Gastrocnemius medialis (tissue), 4 donors: ENCODE results near the gene DDIT3. TPM values are rescaled to one million over a fixed set of nuclear protein-coding genes. Genes with fewer than 3 reads are reported as not detected.
A peak's percentile ranks its signal among the peaks of the same experiment; 100 is the strongest.

ENCODE experiments used
- ATAC-seq, 2 donors: fragments of 150-250 bp; one replicate each; pipeline ENCODE4 v1.9.1; 2016
- DNase-seq, 2 donors: peaks; one replicate each; pipeline ENCODE4 v3.0.0-alpha.2; 2019
- H3K27ac ChIP-seq, 4 donors: fragments of 200-600 bp; sonication (generic); 1 replicate in 1 of 4; 2 replicates in 3 of 4; pipeline ENCODE4 v1.5.1; 2016 to 2018; ENCODE audit warnings: mild to moderate bottlenecking in 2 of 4, moderate library complexity in 1 of 4
- H3K27me3 ChIP-seq, 3 donors: fragments of 200-600 bp; sonication (generic) in 2 of 3; 1 replicate in 1 of 3; 2 replicates in 2 of 3; pipeline versions ENCODE4 v1.5.1 to v1.6.0; 2016 to 2019; ENCODE audit warnings: mild to moderate bottlenecking in 1 of 3, moderate library complexity in 1 of 3
- H3K36me3 ChIP-seq, 2 donors: fragments of 200-600 bp; sonication (generic) in 1 of 2; one replicate each; pipeline ENCODE4 v1.5.1; 2017 to 2018
- H3K4me1 ChIP-seq, 2 donors: fragments of 200-600 bp; sonication (generic) in 1 of 2; one replicate each; pipeline ENCODE4 v1.5.1; 2016 to 2017; ENCODE audit warnings: mild to moderate bottlenecking in 2 of 2
- H3K4me3 ChIP-seq, 4 donors: fragments of 200-600 bp; sonication (generic) in 3 of 4; 1 replicate in 1 of 4; 2 replicates in 3 of 4; pipeline ENCODE4 v1.5.1; 2016 to 2019; ENCODE audit warnings: mild to moderate bottlenecking in 2 of 4
- H3K9me3 ChIP-seq, 3 donors: fragments of 200-600 bp; sonication (generic) in 2 of 3; 1 replicate in 1 of 3; 2 replicates in 2 of 3; pipeline ENCODE4 v1.5.1; 2016 to 2019
- CTCF ChIP-seq, 5 experiments: fragments of 450-650 bp in 3 of 5; fragments of 200-600 bp in 2 of 5; sonication (generic) in 2 of 5; IDR thresholded peaks in 4 of 5; conservative IDR thresholded peaks in 1 of 5; 1 replicate in 4 of 5; 2 replicates in 1 of 5; pipeline ENCODE4 v1.5.1; 2016 to 2019; ENCODE audit warnings: antibody characterized with exemption in 5 of 5, mild to moderate bottlenecking in 3 of 5, moderate library complexity in 3 of 5
- POLR2A ChIP-seq, 2 donors: fragments of 450-650 bp; IDR thresholded peaks; one replicate each; pipeline ENCODE4 v1.6.1; 2017; ENCODE audit warnings: antibody characterized with exemption in 2 of 2, mild to moderate bottlenecking in 2 of 2, moderate library complexity in 2 of 2
- in situ Hi-C, 4 donors: fragments of 200-750 bp; cut with MboI; loops; one replicate each; pipeline versions ENCODE4 v1.15.0 to v1.8.0; 2017; ENCODE audit warnings: low sequenced_read_pairs in 4 of 4
- intact Hi-C: fragments of 100-400 bp; cut with DNase I; formaldehyde crosslinking; loops from one replicate; pipeline ENCODE4 v1.15.1; 2023; ENCODE audit warnings: low total_unique reads
- total RNA-seq, 4 donors: library from RNA; depleted of rRNA; stranded (reverse); fragments of >200 nt; gene quantifications; one replicate each; pipeline versions ENCODE4 v1.1.0 to v1.2.3, GENCODE V29; 2016

The DDIT3 gene
- total RNA-seq, 4 donors from 2014 or later, result 11.8 to 46.4 (median 17.1) TPM

DNA sequence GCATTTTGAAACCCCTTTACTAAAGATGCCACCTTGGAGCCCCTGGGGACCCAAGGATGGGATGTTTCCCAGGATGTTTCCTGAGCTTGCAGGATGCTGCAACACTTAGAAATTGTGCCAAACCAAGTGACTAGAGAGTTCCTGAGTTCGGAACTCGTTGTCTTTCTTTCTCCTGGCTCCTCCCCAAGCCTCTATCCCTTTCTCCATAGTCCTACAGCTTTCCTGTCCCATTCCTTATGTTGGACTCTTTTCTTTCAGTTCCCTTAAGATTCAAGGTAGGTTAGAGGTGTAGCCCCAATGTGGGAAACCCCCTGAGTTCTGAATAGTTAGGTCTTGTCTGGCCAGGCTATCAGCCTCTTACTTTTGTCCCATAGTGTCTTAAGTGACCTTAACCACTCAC lies 28.2 kb upstream of the DDIT3 start:
- no peak for ATAC-seq
- no peak overlapping the region for H3K27ac ChIP-seq
- no peaks in the 10 kb centered on the region for H3K9me3 ChIP-seq
- no peak overlapping the region for H3K4me3 ChIP-seq
- peaks cover 18 to 19% of the 10 kb centered on the region in 2 donors for H3K4me1 ChIP-seq
- H3K36me3 ChIP-seq, result no peaks in the 10 kb centered on the region
- intact Hi-C loops (no loop called here), in situ Hi-C loops (no loop called here)
- DNase-seq, result no peak
- TF ChIP-seq POLR2A (IDR thresholded peaks at IDR 0.05), result no peak
- no peak for TF ChIP-seq CTCF (IDR thresholded peaks at IDR 0.05 in 4 of 5, conservative IDR thresholded peaks at IDR 0.05 in 1 of 5)
- H3K27me3 ChIP-seq, result peaks cover 18 to 33% (median 21%) of the 10 kb centered on the region in 3 donors

DNA sequence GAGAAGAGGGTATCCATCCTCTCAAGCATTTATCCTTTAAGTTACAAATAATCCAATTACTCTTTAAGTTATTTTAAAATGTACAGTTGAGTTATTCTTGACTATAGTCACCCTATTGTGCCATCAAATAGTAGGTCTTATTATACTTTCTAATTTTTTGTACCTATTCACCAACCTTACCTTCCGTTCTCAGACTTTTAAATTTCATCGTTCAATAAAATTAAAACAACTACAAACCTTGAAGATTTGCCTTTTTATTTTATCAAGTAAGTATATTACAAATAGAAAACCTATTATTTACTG lies 27.6 kb upstream of the DDIT3 start:
- no peaks in the 10 kb centered on the region for H3K36me3 ChIP-seq
- no peak overlapping the region for H3K27ac ChIP-seq
- H3K4me1 ChIP-seq, result peaks cover 18 to 19% of the 10 kb centered on the region in 2 donors
- H3K27me3 ChIP-seq, result peaks cover 18 to 31% (median 21%) of the 10 kb centered on the region in 3 donors
- in situ Hi-C loops (no loop called here), intact Hi-C loops (no loop called here)
- no peak overlapping the region for H3K4me3 ChIP-seq
- no peak for DNase-seq
- no peak for ATAC-seq
- no peak for TF ChIP-seq CTCF (IDR thresholded peaks at IDR 0.05 in 4 of 5, conservative IDR thresholded peaks at IDR 0.05 in 1 of 5)
- TF ChIP-seq POLR2A (IDR thresholded peaks at IDR 0.05), result no peak
- no peaks in the 10 kb centered on the region for H3K9me3 ChIP-seq

GRCh38 chr12:57547288-57548012 lies 27.1 kb upstream of the DDIT3 start:
- peak overlapping the region; percentile 87 to 94 (median 91) for H3K27ac ChIP-seq
- H3K4me3 ChIP-seq, result peak overlapping the region; percentile 38 to 95 (median 91)
- peak in 1 of 2 donors; percentile 0 for ATAC-seq
- TF ChIP-seq CTCF (IDR thresholded peaks at IDR 0.05 in 4 of 5, conservative IDR thresholded peaks at IDR 0.05 in 1 of 5), result no peak
- TF ChIP-seq POLR2A (IDR thresholded peaks at IDR 0.05), result no peak
- peaks cover 18 to 19% of the 10 kb centered on the region in 2 donors for H3K4me1 ChIP-seq
- in situ Hi-C loops (no loop called here), intact Hi-C loops (loop anchor here (2.0 kb wide), 1 partner anchor 59 kb away; the partner anchor contains the start of gene MARS1)
- H3K36me3 ChIP-seq, result peaks cover 0 to 4% of the 10 kb centered on the region in 2 donors
- DNase-seq, result no peak
- no peaks in the 10 kb centered on the region for H3K9me3 ChIP-seq
- peaks cover 18 to 31% (median 21%) of the 10 kb centered on the region in 3 donors for H3K27me3 ChIP-seq

GRCh38 chr12:57546438-57547287 lies 26.3 kb upstream of the DDIT3 start, which contains the start of gene DCTN2:
DCTN2 (minus strand) TSS chr12:57547192; CDS start chr12:57547063, 129 bp downstream.
- ATAC-seq, result peak; percentile 95 to 98
- peak within 1 kb of the TSS; percentile 87 to 94 (median 91) for H3K27ac ChIP-seq
- in situ Hi-C loops, result no loop called here
- intact Hi-C loops, result loop anchor here (1.0 to 2.0 kb wide), 2 partner anchors 24 to 58 kb away; partner anchors contain the start of genes MARS1 and MBD6
- TF ChIP-seq CTCF (IDR thresholded peaks at IDR 0.05 in 4 of 5, conservative IDR thresholded peaks at IDR 0.05 in 1 of 5) (peak in 1 of 5 experiments; percentile 11), POLR2A (IDR thresholded peaks at IDR 0.05) (peak; percentile 48 to 57)
- peaks cover 18 to 31% (median 21%) of the 10 kb centered on the region in 3 donors for H3K27me3 ChIP-seq
- no peaks in the 10 kb centered on the region for H3K9me3 ChIP-seq
- peaks cover 18 to 19% of the 10 kb centered on the region in 2 donors for H3K4me1 ChIP-seq
- H3K4me3 ChIP-seq, result peak within 1 kb of the TSS; percentile 76 to 95 (median 91)
- H3K36me3 ChIP-seq, result peaks cover 0 to 12% of the 10 kb centered on the region in 2 donors
- DNase-seq, result peak; percentile 96 to 97
